ENCODE data around the gene MRPL51.

- TF ChIP-seq CTCF (IDR thresholded peaks at IDR 0.05; ENCODE audit: poor library complexity) (no peak), EZH2 (IDR thresholded peaks at IDR 0.05; ENCODE audit: borderline replicate concordance) (no peak)
Observed at GRCh38 chr12:6450091-6450868, 42.8 kb downstream of the MRPL51 start.
